WI38 (cell line): ENCODE data around the gene DNAH11.
A peak's percentile ranks its signal among the peaks of the same experiment; 100 is the strongest.

Experiments
- H3K4me3 ChIP-seq: 2 replicates; pipeline ENCODE4 v1.5.1; 2011; ENCODE audit warnings: low read depth, mild to moderate bottlenecking, control low read depth, low read length
- CTCF ChIP-seq: IDR thresholded peaks from 2 replicates; pipeline ENCODE4 v1.5.1; 2012; ENCODE audit warnings: low read depth, mild to moderate bottlenecking, control low read depth, low read length

The DNAH11 gene

GRCh38 chr7:21944616-21945453 is 402.0 kb downstream of the DNAH11 start:
- H3K4me3 ChIP-seq: peak overlapping the region; percentile 72
- TF ChIP-seq CTCF: no peak

- H3K4me3 ChIP-seq: peak within 1 kb of the TSS; percentile 72
- no peak for TF ChIP-seq CTCF
Observed at GRCh38 chr7:21945454-21946221, 402.8 kb downstream of the DNAH11 start, which contains the start of gene CDCA7L. TSS of gene CDCA7L (minus strand) at chr7:21945899. CDS start at chr7:21945804, 95 bp downstream.

GRCh38 chr7:21946222-21946709 is 403.4 kb downstream of the DNAH11 start:
- TF ChIP-seq CTCF: no peak
- H3K4me3 ChIP-seq: peak overlapping the region; percentile 72

GRCh38 chr7:21947056-21947455 is 404.2 kb downstream of the DNAH11 start:
- TF ChIP-seq CTCF: no peak
- H3K4me3 ChIP-seq: no peak overlapping the region

- TF ChIP-seq CTCF: no peak
Observed at GRCh38 chr7:21947946-21948345, 405.1 kb downstream of the DNAH11 start.

GRCh38 chr7:21948364-21948763 is 405.5 kb downstream of the DNAH11 start:
- no peak for TF ChIP-seq CTCF
- no peak overlapping the region for H3K4me3 ChIP-seq

More at GRCh38 chr7:21947946-21948345, 405.1 kb downstream of the DNAH11 start:
- H3K4me3 ChIP-seq: no peak overlapping the region
